Measurements from ENCODE around the gene ZNF32.

ZNF32 gene

GRCh38 chr10:43681220-43681619 lies 32.5 kb upstream of the ZNF32 start:
- no peak for DNase-seq

- DNase-seq: no peak
These were observed 31.4 kb upstream of the ZNF32 start for GRCh38 chr10:43680035-43680434.

GRCh38 chr10:43679509-43679908 lies 30.8 kb upstream of the ZNF32 start:
- peak in 48 of 58 donors; percentile 10 to 81 (median 46) for DNase-seq

- DNase-seq: no peak
These were observed 30.0 kb upstream of the ZNF32 start for GRCh38 chr10:43678654-43679053.

- DNase-seq: no peak
These were observed 28.2 kb upstream of the ZNF32 start for GRCh38 chr10:43676901-43677300.

GRCh38 chr10:43676331-43676730 lies 27.6 kb upstream of the ZNF32 start:
- DNase-seq: no peak

GRCh38 chr10:43674553-43675210 lies 26.0 kb upstream of the ZNF32 start:
- no peak for DNase-seq

- no peak for DNase-seq
These were observed 24.8 kb upstream of the ZNF32 start for GRCh38 chr10:43673471-43673870.

GRCh38 chr10:43671659-43672531 lies 23.2 kb upstream of the ZNF32 start:
- DNase-seq: peak in 27 of 58 donors; percentile 6 to 46 (median 19)

- no peak for DNase-seq
These were observed 20.7 kb upstream of the ZNF32 start for GRCh38 chr10:43669386-43669785.

- no peak for DNase-seq
These were observed 19.2 kb upstream of the ZNF32 start for GRCh38 chr10:43667761-43668386.

- DNase-seq: peak in 1 of 58 donors; percentile 12
These were observed 18.6 kb upstream of the ZNF32 start for GRCh38 chr10:43667317-43667731.

GRCh38 chr10:43666552-43666951 lies 17.9 kb upstream of the ZNF32 start:
- no peak for DNase-seq

GRCh38 chr10:43665054-43665453 lies 16.4 kb upstream of the ZNF32 start:
- DNase-seq: no peak

GRCh38 chr10:43658227-43658626 lies 9.5 kb upstream of the ZNF32 start:
- DNase-seq: no peak

GRCh38 chr10:43655311-43655710 lies 6.6 kb upstream of the ZNF32 start:
- no peak for DNase-seq

- DNase-seq: no peak
These were observed 5.1 kb upstream of the ZNF32 start for GRCh38 chr10:43653746-43654145.

GRCh38 chr10:43649185-43649523 lies 473 bp upstream of the ZNF32 start:
- peak in 1 of 58 donors; percentile 54 for DNase-seq

- no peak for DNase-seq
These were observed 635 bp downstream of the ZNF32 start for GRCh38 chr10:43648095-43648397.

- no peak for DNase-seq
These were observed 1.1 kb downstream of the ZNF32 start for GRCh38 chr10:43647576-43647975.

- no peak for DNase-seq
These were observed 2.8 kb downstream of the ZNF32 start for GRCh38 chr10:43645866-43646265.

GRCh38 chr10:43644252-43644651 lies 4.4 kb downstream of the ZNF32 start:
- DNase-seq: no peak

GRCh38 chr10:43640603-43641002 lies 8.1 kb downstream of the ZNF32 start:
- no peak for DNase-seq
